ENCODE results near the gene RFLNA.

RFLNA gene

DNA sequence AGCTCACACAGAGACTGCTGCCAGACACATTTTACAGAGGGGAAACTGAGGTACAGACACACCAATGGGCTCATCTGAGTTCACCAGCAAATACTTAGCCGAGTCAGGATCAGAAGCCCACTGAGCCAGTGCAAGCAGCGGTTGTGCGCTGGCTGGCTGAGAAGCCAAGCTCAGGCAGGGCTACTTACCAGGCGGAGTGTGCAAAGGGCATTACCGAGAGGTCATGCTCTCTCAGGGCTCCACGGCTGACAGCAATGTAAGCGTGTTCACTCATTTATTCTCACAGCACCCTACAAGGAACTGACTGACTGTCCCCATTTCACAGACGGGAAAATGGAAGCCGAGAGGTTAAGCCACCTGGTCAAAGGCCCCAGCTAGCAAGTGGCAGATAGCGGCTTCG lies 63.7 kb downstream of the RFLNA start:
- DNase-seq (ENCODE audit: low spot score), result no peak

DNA sequence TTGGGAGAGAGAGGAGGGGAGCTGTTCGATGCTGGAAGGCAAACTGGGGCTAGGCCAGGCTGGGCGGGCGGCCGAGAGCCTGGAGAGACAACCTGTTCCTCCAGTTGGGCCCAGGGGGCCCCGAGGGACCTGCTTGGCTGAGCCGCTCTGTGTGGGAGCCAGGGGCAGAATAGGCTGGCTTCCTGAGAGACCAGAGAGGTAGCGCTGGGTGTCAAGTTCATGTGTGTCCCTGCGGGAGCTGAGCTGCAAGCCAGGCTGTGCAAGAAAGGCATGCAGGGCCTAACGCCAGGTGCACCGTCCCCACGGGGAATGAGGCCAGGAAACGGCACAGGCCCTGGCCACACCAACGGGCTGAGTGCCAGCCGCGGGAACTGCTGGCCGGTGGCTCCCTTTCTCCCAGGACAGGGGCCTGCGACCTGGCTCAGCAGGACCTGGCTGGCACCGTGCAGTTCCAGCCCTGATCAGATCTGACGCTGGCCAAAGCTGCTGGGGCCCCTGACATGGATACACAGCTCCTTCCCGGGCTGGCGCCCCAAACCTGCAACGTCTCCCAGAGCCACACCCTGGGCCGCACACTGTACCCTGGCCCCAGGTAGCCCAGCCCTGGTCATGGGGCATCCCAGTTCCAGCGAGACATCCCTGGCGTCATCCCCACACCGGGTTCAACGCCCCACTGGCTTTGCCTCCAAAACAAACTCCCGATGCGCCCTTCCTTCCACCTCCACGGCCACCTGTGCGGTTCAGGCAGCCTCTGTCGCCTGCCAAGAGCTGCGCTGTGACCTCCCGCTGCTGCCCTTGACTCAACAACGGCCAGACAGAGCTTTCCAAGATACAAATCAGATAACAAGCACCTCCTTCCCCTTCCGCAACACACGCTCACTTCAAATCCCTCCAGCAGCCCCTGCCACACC lies 65.0 kb downstream of the RFLNA start:
- DNase-seq (ENCODE audit: low spot score), result no peak

DNA sequence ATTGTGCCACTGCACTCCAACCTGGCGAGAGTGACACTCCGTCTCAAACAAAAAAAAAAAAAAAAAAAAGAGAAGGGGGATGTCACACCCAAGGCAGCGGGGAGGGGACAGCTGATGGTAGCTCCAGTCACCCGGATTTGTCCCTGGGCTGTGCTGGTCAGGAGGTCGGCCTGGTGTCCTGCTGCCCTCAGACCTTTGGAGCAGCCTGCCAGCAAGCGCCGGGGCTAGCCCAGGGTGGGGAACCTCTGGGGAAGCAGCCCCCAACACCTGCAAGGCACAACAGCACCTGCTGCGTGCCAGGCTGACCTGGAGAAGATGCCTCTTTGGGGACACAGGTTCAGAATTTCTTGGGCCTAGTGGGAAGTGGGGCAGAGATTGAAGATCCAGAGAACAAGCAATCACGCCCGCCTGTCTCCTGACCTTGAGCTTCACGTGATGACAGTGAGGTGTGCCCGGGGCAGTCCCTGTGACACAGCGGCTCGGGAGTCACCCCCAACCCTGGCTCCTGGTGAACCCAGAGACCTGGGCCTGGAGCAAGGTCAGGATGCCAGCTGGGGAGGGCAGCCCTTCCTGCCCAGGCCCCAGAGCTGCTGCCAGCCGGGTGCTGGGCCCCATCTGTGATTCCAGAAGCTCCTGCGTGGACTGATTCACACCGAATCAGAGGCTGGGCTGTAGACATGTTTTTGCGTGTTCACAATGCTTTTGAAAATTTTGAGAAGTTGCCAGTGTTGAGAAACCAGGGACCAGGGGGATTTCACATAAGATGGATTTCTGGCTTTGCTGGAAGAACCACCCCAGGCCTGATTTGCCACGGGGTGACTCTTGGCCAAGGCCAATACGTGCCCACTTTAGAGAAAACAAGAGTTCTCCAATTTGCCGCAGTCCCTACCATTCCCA lies 66.4 kb downstream of the RFLNA start:
- DNase-seq (ENCODE audit: low spot score), result no peak

DNA sequence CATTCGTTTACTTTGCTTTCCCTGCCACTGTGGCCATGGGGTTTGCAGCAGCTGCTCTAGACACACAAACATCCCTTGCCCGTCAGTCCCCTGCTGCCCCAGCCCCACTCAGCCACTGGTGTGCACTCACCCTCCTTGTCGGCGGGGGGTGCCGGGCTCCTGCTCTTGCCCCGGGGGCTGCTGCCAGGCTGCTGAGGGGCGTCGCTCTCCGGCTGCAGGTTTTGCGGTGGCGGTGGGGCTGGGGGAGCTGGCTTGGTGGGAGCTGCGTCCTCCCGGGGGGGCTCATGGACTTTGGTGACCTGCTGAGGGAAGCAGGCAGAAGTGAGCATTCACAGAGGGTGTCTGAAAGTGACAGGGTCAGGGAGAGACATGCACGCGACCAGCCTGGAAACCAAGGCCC lies 67.1 kb downstream of the RFLNA start:
- DNase-seq (ENCODE audit: low spot score), result no peak

DNA sequence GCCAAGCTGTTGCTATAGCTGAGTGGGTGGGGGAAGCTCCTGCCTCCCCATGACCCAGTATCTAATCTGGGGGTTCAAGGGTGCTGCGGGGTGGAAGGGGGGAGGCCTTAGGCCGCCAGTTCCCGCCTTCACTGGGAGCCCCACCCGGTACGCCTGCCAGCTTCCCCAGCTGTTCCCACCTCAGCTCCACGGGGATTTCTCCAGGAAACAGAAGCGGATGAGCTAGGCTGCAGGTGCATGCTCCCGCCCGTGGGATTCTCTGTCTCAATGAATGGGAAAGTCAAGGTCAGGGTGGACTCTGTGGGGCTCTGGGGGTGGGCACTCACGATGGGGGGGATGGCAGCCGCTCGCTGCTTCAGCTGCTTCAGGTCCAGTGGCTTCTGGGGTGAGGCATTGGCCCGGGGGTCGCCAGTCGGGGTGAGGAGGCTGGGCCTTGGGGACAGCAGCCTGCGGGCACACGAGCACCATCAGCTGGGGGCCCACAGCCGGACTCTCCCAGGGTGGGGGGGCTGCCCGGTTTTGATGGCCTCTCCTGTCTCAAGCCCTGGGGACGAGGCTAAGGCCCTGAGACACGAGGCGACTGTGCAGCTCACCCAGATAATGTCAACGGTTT lies 68.6 kb downstream of the RFLNA start:
- DNase-seq (ENCODE audit: low spot score), result no peak

- no peak for DNase-seq (ENCODE audit: low spot score)
Observed at GRCh38 chr12:124364543-124364942, 69.7 kb downstream of the RFLNA start.
